Measurements from ENCODE around the gene CIAO2A.

- TF ChIP-seq, protein P1, sequence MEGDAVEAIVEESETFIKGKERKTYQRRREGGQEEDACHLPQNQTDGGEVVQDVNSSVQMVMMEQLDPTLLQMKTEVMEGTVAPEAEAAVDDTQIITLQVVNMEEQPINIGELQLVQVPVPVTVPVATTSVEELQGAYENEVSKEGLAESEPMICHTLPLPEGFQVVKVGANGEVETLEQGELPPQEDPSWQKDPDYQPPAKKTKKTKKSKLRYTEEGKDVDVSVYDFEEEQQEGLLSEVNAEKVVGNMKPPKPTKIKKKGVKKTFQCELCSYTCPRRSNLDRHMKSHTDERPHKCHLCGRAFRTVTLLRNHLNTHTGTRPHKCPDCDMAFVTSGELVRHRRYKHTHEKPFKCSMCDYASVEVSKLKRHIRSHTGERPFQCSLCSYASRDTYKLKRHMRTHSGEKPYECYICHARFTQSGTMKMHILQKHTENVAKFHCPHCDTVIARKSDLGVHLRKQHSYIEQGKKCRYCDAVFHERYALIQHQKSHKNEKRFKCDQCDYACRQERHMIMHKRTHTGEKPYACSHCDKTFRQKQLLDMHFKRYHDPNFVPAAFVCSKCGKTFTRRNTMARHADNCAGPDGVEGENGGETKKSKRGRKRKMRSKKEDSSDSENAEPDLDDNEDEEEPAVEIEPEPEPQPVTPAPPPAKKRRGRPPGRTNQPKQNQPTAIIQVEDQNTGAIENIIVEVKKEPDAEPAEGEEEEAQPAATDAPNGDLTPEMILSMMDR (IDR thresholded peaks at IDR 0.05), result no peak
- TF ChIP-seq ZFX (IDR thresholded peaks at IDR 0.05; ENCODE audit: borderline replicate concordance), result no peak
Observed at GRCh38 chr15:64045101-64045435, 48.6 kb downstream of the CIAO2A start.
